Stimulated activated CD8-positive, alpha-beta memory T cell treated with anti-CD3 and anti-CD28 coated beads, Interleukin-15, amount 100 ng/mL, for 24 hours (primary cell): ENCODE data around the gene SMAD9.
A peak's percentile ranks its signal among the peaks of the same experiment; 100 is the strongest.

Experiments used
- DNase-seq: peaks from one replicate; pipeline ENCODE4 v3.0.0-alpha.2; 2020; ENCODE audit warnings: low read depth

The SMAD9 gene

GRCh38 chr13:36865265-36865664 lies 54.8 kb downstream of the SMAD9 start:
- no peak for DNase-seq

- no peak for DNase-seq
These were observed 57.3 kb downstream of the SMAD9 start for GRCh38 chr13:36862722-36863121.

- no peak for DNase-seq
These were observed 57.9 kb downstream of the SMAD9 start for GRCh38 chr13:36862002-36862685.

- DNase-seq, result no peak
These were observed 60.8 kb downstream of the SMAD9 start for GRCh38 chr13:36859259-36859658.

GRCh38 chr13:36858290-36858689 lies 61.7 kb downstream of the SMAD9 start:
- no peak for DNase-seq

DNA sequence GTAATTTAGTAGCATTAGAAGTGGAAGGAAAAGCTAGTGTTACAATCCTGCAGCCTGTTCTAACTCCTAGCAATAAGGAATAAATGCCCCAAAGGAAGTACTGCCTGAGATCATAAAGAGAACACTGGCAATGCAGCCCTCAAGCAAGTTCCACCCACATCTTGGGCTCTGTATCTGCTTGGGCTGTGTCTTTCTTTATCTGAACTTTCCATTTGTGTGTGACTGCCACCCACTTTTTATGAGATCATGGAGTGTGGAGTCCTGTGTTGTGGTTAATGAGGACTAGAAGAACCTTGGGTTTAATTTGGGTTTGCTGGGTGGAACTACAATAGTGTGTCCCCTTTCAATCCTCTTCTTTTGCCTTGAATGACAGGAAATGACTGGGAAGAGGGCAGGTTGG lies 62.8 kb downstream of the SMAD9 start:
- DNase-seq, result no peak

GRCh38 chr13:36850790-36851438 lies 69.1 kb downstream of the SMAD9 start:
- no peak for DNase-seq

DNA sequence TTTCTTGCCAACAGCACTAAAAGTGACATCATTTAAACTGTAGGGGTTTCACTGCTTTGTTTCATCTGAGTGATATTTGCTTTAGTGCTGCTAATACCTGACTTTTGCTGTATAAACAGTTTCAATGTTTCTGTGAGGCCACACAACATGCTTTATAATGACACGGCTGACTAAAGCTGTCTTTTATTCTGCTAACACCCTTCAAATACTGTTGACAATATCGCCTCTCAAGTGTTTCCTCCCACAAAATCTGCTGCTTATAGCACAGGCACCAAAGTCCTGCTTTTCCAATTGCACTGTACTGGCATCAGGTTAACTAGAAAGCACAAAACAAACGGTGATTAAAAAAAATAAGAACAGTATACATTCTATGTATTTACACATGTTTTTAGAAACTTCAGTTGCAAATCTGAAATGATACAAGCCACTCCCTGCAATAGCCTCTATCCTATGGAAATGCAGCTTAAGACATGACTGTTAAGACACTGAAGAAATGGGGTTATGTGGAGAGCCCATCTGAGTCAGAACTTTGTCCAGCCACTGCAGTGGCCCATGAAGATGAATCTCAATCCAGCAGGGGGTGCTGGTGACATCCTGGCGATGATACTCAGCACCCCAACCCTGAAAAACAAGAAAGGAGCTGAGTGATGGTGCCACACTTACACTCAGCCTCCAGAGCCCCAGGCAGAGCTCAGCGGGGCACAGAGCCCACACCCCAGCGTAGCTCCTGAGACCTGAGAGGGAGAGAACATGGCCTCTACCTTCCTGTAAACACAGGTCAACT lies 71.6 kb downstream of the SMAD9 start:
- DNase-seq, result no peak

GRCh38 chr13:36847606-36848005 lies 72.4 kb downstream of the SMAD9 start:
- no peak for DNase-seq

DNA sequence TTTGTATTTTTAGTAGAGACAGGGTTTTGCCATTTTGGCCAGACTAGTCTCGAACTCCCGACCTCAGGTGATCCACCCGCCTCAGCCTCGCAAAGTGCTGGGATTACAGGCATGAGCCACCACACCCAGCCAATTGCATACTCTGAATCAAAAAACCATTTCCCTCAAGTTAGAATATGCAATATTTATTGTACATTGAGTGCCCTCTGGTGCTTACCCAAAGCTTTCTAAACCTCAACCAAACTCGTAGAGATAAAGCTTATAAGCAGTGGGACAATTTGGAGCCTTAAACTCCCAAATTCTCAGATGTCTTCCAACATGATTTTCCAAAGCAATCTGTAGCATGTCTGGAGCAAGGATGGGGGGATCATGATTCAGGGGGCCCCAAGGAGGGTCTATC lies 78.6 kb downstream of the SMAD9 start:
- no peak for DNase-seq

DNA sequence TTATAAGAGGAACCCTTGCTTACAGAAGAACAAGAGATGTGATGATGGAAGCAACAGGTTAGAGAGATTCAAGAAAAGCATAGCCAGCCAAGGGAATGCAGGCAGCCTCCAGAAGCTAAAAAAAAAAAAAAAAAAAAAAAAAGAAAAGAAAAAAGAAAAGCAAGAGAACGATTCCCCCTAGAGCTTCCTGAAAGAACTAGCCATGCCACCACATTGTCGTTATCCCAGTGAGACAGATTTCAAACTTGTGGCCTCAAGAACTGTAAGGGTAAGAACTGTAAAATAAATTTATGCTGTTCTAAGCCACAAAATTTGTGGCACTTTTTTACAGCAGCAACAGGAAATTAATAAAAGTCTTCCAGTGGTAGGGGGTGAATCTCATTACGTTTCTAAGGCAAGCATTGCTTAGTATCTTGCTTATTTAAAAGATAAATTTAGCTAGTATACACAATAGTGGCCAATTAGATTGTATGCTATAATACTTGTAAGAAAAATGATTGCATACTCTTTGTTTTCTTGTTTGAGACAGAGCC lies 79.3 kb downstream of the SMAD9 start:
- DNase-seq, result no peak

DNA sequence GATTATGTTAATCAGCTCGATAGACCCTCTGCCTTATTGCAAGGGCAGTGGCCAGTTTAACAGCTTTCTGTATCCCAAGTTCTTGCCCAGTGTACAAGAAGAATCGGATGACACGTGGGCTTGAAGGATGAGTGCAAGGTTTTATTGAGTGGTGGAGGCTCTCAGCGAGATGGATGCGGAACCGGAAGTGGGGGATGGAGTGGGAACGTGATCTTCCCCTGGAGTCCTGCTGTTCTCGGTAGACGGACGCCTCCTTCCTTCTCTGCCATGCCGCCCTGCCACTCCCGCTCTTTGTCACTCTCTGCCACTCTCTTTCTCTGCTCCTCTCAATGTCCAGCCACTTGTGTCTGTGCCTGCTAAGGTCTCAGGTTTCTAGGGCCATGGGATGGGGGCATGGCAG lies 80.1 kb downstream of the SMAD9 start:
- DNase-seq, result no peak

GRCh38 chr13:36839281-36839680 lies 80.8 kb downstream of the SMAD9 start:
- no peak for DNase-seq

GRCh38 chr13:36837354-36838092 lies 82.5 kb downstream of the SMAD9 start:
- DNase-seq, result no peak

- no peak for DNase-seq
These were observed 85.7 kb downstream of the SMAD9 start for GRCh38 chr13:36834299-36834698.

- DNase-seq, result no peak
These were observed 88.7 kb downstream of the SMAD9 start for GRCh38 chr13:36831291-36831690.

DNA sequence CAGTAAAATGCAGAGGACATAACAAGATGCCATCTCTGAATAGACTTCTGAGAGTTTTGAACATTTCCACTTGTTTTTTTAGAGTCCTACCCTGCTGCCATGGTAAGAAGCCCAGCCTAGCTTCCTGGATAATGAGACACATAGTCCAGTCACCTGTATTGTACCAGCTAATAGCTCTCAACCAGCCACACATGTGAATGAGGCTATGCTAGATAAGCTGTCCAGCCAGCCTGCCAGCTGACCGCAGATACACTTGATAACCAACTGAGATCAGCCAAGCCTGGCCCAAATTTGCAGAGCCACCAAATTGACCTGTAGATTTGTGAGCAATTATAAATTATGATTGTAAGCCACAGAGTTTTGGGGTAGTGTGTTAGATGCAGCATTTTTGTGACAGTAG lies 90.3 kb downstream of the SMAD9 start:
- no peak for DNase-seq

DNA sequence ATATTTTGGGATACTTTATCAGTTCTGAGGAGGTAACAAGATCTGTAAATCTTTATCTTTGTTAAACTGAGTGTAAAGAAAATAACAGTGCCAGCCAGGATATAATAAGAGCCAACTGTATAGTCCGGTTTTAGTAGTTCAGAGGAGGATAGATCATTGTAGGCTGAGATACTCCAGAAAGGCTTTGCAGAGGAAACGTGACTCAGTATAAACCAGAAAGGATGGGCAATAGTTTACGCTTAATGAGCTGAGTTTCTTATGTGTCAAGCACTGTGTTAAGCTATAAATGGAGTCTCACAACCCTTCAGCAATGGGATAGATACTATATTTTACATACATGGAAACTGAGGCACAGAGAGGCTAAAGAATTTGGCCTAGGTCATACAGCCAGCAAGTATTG lies 97.3 kb downstream of the SMAD9 start:
- DNase-seq, result no peak

DNA sequence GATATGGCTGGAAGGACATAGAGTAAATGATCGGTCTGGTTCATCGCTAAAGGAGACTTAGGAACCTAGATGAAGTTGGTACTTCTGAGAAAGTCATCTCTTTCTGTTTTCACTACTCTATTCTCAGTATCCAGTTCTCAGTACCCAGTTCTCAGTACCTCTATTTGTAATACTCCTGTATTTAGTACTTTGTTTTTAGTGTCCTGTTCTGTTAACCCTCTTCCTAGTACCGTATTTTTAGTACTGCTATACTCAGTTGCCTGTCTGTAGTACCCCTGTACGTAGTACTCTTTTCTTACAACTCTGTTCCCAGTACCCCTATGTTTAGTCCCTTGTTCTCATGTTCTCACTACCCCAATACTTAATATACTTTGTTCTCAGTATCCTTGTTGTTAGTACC lies 99.8 kb downstream of the SMAD9 start:
- no peak for DNase-seq

DNA sequence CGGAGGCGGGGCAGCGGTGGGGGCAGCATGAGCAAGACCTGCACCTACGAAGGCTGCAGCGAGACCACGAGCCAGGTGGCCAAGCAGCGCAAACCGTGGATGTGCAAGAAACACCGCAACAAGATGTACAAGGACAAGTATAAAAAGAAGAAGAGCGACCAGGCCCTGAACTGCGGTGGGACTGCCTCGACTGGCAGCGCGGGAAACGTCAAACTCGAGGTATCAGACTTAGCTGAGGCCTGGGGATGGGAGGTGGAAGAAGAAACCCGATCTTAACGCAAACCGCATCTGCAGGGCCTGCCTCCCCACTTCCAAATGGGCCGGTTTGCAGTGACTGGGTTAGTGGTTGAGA lies 100.3 kb downstream of the SMAD9 start:
- DNase-seq, result no peak

GRCh38 chr13:36818804-36819738 lies 101.0 kb downstream of the SMAD9 start, which contains the start of gene RFXAP:
RFXAP (plus strand) TSS chr13:36819222; CDS start chr13:36819358, 136 bp downstream.
- peak; percentile 85 for DNase-seq
